KOPT-K1 (cell line): ENCODE measurements around the gene SRRM1.

Source experiments
- H3K27ac ChIP-seq: fragments of 200-600 bp; sonication (generic); 2 replicates; pipeline ENCODE4 v1.5.1; 2016; ENCODE audit warnings: antibody characterized with exemption, mild to moderate bottlenecking, low read depth, low read length; ENCODE audit not compliant: poor library complexity, severe bottlenecking
- H3K36me3 ChIP-seq: fragments of 200-600 bp; sonication (generic); 2 replicates; pipeline ENCODE4 v1.5.1; 2017; ENCODE audit warnings: antibody characterized with exemption, mild to moderate bottlenecking, low read length, moderate library complexity; ENCODE audit not compliant: insufficient read depth
- H3K9me3 ChIP-seq: fragments of 200-600 bp; sonication (generic); 2 replicates; pipeline ENCODE4 v1.5.1; 2017; ENCODE audit warnings: antibody characterized with exemption, low read length, mild to moderate bottlenecking; ENCODE audit not compliant: insufficient read depth, poor library complexity, severe bottlenecking

SRRM1 gene, protein sequence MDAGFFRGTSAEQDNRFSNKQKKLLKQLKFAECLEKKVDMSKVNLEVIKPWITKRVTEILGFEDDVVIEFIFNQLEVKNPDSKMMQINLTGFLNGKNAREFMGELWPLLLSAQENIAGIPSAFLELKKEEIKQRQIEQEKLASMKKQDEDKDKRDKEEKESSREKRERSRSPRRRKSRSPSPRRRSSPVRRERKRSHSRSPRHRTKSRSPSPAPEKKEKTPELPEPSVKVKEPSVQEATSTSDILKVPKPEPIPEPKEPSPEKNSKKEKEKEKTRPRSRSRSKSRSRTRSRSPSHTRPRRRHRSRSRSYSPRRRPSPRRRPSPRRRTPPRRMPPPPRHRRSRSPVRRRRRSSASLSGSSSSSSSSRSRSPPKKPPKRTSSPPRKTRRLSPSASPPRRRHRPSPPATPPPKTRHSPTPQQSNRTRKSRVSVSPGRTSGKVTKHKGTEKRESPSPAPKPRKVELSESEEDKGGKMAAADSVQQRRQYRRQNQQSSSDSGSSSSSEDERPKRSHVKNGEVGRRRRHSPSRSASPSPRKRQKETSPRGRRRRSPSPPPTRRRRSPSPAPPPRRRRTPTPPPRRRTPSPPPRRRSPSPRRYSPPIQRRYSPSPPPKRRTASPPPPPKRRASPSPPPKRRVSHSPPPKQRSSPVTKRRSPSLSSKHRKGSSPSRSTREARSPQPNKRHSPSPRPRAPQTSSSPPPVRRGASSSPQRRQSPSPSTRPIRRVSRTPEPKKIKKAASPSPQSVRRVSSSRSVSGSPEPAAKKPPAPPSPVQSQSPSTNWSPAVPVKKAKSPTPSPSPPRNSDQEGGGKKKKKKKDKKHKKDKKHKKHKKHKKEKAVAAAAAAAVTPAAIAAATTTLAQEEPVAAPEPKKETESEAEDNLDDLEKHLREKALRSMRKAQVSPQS

DNA sequence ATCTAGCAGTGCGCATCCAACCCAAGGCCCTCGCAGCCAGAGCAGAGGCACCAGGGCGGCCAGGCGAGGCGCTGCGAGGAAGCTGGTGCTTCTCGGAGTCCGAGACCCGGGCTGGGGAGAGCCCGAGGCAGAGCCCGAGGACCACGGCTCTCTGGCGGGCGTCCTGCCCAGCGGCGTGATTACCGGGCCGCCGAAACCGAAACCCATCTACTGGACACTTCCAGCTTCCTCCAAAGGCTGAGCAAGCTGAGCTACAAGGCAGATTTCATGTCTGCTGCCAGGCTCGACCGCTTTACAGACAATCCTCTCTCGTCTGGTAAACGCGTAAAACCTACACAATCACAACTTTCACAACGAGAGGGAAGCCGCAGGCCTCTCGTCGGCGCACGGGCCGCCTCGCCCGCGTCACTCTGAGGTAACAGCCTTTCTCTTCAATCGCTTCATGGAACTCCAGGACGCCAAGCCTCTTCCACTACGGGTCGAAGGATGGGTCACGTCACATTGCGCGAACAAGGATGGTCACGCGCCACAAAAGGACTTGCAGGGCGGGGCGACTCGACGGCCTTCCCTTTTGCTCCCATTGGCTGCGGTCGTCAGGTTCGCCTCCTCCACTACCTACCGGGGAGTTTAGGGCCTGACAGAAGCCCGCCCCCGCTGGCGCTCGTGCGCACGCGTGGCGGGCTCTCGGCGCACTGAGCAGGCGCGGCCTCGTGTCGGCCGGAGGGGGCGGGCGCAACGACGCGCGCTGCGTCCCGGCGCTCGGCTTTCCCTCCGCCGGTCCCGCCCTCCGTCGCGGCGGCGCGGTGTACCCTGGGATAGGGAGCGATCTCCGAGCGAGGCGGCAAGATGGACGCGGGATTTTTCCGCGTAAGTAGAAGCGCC, at the start of gene SRRM1:
TSS of gene SRRM1 (plus strand) at position 822 of the 882 bp plus-strand sequence. CDS start at position 847, 25 bp downstream.
- Histone ChIP-seq H3K36me3 (peaks cover 29% of the 10 kb centered on the region), H3K27ac (peak within 1 kb of the TSS; percentile 94), H3K9me3 (no peaks in the 10 kb centered on the region)

DNA sequence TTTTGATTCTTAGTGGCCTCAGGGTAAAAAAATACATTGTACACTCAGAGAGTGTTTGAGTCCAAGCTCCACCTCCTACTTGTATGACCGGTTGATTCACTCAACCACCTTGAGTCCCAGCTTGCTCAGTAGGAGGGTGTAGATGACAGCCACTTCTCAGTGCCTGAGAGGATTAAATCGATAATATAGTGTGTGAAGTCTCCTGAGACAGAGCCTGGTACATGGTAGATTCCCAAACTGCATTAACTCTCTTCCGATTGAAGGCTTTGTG, 48.8 kb upstream of the SRRM1 start:
- Histone ChIP-seq H3K36me3 (no peaks in the 10 kb centered on the region), H3K27ac (no peak overlapping the region), H3K9me3 (no peaks in the 10 kb centered on the region)

DNA sequence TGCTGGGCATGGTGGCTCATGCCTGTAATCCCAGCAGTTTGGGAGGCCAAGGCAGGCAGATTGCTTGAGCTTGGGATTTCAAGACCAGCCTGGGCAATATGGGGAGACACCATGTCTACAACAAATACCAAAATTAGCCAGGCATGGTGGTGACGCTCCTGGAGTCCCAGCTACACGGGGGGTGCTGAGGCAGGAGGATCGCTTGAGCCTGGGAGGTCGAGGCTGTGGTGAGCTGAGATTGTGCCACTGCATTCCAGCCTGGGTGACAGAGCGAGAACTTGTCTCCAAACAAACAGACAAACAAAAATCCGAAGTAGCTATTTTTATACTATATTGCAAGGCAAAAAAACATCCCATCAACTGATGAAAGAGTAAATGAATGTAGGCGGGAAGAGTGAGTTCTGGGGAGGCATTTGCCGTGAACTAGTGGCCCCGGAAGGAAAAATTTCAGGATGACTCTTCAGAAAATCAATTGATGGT, 46.7 kb upstream of the SRRM1 start:
- H3K27ac ChIP-seq: no peak overlapping the region
- H3K36me3 ChIP-seq: no peaks in the 10 kb centered on the region
- no peaks in the 10 kb centered on the region for H3K9me3 ChIP-seq

DNA sequence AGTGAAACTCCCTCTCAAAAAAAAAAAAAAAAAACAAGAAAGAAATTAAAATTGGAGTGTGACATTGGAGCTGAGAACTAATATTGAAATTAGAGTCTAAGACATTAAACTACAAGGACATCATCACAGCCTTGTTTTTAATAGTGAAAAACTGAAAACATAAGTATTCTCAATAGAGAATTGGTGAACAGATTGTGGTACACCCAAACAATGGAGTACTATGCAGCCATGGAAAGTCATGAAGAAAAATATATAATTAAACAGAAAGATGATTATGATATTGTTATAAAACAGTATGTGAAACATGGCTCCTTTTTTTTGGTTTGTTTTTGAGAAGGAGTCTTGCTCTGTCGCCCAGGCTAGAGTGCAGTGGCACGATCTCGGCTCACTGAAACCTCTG, 43.8 kb upstream of the SRRM1 start:
- no peaks in the 10 kb centered on the region for H3K36me3 ChIP-seq
- H3K27ac ChIP-seq: no peak overlapping the region
- H3K9me3 ChIP-seq: no peaks in the 10 kb centered on the region

DNA sequence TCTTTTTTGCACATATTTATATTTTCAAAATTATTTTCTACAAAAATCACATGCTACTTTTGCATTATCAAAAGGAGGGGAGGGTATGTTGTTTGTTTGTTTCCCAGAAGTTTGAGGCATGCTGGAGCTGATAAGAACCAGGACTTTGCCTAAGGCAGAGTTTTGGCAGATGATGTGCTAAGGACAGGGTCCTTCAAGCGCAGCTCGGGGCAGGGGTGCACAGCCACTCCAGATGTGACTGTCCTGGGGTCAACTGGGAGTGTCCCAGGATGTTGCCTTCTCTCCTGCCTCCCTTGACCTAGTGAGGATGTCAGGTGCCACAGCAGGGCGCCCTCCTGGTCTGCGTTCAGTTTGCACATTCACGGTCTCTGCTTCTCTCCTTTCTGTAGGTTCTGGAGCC, 42.6 kb upstream of the SRRM1 start:
- H3K27ac ChIP-seq: no peak overlapping the region
- H3K9me3 ChIP-seq: no peaks in the 10 kb centered on the region
- H3K36me3 ChIP-seq: no peaks in the 10 kb centered on the region

DNA sequence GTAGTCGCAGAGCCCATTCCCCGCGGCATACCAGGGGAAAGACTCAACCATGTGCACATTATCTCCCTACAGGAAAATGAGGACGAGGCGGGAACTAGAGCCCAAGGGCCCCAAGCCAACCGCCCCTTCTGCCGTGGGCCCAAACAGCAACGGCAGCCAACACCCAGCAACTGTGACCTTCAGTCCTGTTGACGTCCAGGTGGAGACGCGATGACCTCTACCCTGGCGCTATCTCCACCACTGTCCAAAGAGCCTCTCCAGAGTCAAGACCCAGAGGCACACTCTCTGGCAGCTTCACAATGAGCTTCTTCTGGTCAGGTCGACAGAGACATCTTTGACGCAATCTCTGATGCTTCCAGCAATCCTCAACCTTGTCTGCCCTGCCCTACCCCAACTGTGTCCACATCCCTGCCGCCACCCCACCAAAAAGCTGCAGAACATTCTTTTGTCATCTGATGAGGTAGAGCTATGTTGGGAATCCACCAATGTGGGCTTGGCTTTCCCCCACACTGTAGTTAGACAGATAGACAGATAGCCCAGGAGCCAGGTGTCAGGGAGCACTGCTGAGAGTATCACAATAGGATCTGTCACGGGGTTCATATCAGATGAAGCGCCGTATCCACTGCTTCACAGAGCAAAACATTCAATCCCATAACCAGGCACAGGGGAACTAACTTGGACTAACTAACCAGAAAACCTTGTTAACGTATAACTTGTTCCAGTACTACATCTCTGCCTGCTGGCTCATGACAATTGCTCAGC, 37.4 kb upstream of the SRRM1 start:
- no peaks in the 10 kb centered on the region for H3K36me3 ChIP-seq
- H3K9me3 ChIP-seq: no peaks in the 10 kb centered on the region
- H3K27ac ChIP-seq: no peak overlapping the region

DNA sequence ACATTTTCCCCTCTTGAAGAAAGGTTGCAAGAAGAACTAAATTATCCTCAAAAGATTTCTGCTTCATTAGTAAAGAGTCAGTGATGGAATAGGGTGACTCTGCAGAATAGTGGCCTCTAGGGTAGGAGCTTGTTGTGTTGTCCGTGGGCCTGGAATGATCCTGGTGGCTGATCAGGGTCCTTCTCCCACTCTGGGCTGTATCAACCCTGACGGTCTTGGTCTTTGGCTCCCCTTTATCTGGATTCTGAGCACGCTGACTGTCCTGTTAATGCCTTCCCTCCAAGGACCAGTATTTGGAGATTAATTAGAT, 36.9 kb upstream of the SRRM1 start:
- no peaks in the 10 kb centered on the region for H3K9me3 ChIP-seq
- no peak overlapping the region for H3K27ac ChIP-seq
- H3K36me3 ChIP-seq: no peaks in the 10 kb centered on the region

DNA sequence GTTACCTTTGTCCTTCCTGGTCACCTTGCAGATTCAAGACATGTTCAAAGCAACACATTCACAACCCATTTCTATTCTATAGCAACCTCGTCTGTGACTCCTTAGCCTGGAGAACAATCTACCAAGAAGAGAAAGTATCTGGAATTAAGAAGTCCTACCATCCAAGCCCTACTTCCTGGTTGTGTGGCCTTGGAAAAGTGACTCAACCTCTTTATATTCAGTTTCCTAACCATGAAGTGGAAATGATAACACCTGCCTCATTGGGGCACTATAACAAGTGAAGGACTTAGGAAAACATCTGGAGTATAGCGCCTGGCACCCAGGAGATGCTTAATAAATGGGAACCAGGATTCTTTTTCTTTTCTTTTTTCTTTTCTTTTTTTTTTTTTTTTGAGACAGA, 36.5 kb upstream of the SRRM1 start:
- Histone ChIP-seq H3K27ac (no peak overlapping the region), H3K36me3 (no peaks in the 10 kb centered on the region), H3K9me3 (no peaks in the 10 kb centered on the region)

DNA sequence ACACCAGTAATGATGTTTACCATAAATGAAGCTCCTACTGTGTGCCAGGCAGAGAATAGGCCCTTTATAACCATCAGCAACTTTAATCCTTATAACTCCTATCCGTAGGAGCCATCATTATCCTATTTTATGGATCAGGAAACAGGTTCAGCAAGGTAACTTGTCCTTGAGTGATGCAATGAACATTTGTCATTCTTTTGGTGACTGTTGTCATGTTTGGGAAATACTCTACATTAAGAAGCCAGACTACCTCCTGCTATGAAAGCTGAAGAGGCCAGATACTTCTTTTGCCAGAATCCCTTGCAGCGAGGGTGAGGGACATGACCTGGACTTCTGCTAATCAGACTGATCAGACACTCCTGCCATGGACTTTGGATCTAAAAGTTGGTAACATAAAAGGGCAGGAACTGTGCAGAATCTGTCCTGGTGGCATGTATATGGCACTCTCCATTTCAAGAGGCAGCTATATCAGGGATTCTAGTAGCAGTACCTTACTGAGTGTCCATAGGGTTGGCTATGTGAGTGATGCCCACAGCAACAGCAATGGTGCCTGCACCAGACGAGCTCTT, 33.1 kb upstream of the SRRM1 start:
- H3K36me3 ChIP-seq: no peaks in the 10 kb centered on the region
- H3K27ac ChIP-seq: no peak overlapping the region
- no peaks in the 10 kb centered on the region for H3K9me3 ChIP-seq

DNA sequence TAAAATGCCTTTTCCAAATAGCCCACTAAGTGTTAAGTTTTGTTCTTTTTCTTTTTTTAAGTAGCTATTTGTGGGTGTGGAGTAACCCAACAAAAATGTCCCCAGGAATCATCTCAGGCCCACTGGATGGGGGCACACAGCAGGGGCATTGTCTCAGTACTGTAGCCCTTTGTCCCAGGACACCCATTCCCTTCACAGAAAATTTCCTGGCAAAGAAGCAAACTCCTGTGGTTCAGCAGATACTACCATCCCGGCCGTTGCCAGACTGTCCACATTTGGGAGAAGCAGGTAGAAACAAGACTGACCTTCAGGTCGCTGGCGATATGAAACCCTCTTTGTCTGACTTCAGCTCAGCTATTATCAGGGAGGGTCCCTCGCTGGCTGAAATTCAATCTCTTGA, 23.7 kb upstream of the SRRM1 start:
- Histone ChIP-seq H3K27ac (no peak overlapping the region), H3K36me3 (no peaks in the 10 kb centered on the region), H3K9me3 (no peaks in the 10 kb centered on the region)

DNA sequence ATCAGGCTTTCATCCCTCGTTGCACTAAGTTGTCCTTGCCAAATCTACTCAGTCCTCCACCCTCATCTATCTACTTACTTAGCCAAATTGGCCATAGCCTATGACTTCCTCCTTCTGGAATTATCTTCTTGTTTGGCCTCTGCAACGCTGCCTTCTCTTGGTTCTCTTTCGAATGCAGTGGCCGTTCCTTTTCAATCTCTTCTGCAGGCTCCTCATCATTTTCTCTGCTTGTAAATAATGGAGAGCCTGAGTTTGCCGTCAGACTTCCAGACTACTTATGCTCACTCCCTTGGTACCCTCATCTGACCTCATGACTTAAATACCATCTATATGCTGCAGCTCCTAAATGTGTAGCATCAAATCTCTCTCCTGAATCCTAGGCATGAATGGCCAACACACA, 22.4 kb upstream of the SRRM1 start:
- no peak overlapping the region for H3K27ac ChIP-seq
- H3K36me3 ChIP-seq: no peaks in the 10 kb centered on the region
- H3K9me3 ChIP-seq: no peaks in the 10 kb centered on the region

DNA sequence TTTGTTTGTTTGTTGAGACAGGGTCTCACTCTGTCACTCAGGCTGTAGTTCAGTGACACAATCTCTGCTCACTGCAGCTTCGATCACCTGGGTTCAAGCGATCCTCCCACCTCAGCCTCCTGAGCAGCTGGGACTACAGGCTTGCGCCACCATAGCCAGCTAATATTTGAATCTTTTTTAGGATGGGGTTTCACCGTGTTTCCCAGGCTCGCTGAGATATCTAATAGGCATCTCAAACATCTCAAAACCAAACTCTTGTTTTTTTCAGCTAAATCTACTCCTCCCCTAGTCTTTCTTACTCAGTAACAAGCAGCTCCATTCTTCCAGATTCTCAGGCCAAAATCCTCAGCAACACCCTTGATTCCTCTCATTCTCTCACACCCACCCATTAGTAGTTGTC, 22.0 kb upstream of the SRRM1 start:
- H3K9me3 ChIP-seq: no peaks in the 10 kb centered on the region
- no peak overlapping the region for H3K27ac ChIP-seq

DNA sequence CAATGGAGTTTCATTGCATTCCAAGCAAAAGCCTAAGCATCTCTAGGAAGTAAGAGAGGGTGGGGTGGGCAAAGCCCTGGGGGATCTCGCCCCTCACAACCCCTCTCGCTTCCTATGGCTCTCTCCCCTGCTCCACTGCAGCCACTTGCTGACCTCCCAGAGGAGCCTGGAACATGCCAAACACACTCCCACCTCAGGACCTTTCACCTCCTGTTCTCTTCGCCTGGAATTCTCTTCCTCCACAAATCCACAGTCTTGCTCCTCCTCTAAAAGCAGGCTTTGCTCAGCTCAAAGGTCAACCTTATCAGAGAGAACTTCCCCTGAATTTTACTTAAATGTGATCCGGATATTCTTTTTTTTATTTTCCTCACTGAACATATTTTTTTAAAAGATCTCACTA, 20.9 kb upstream of the SRRM1 start:
- H3K36me3 ChIP-seq: no peaks in the 10 kb centered on the region
- H3K9me3 ChIP-seq: no peaks in the 10 kb centered on the region
- no peak overlapping the region for H3K27ac ChIP-seq

More for the DNA sequence above, 22.0 kb upstream of the SRRM1 start:
- H3K36me3 ChIP-seq: no peaks in the 10 kb centered on the region

DNA sequence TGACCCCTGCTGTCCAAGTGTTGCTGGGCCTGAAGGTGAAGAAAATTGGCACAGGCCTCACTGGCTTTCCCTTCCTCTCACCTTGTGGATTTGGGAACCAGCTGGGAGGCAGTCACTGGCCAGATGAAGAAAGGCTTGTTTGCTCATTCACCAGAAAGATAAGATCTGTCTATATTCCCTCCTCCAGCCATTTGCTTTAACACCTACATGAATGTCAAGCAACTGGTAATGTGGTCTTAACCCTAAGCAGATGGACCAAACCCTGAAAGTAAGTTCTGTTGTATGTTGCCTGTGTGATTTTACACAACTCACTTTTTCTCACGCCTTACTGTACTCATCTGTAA, 10.3 kb upstream of the SRRM1 start:
- H3K9me3 ChIP-seq: no peaks in the 10 kb centered on the region
- H3K36me3 ChIP-seq: no peaks in the 10 kb centered on the region
- H3K27ac ChIP-seq: no peak overlapping the region
